Measurements from ENCODE around the gene CLOCK. TPM values are rescaled to one million over a fixed set of nuclear protein-coding genes. Genes with fewer than 3 reads are reported as not detected.
A peak's percentile ranks its signal among the peaks of the same experiment; 100 is the strongest.

The CLOCK gene
- polyA plus RNA-seq, 2 of the 4 experiments (the other 2 are of a cell fraction), result 6.6 to 14.2 TPM

- DNase-seq (ENCODE audit: low read depth in 1 of 2, low spot score in 1 of 2), result peak in 1 of 2 experiments; percentile 67
- POLR2A ChIA-PET, result no interaction called here
- Histone ChIP-seq H3K4me2 (peak overlapping the region; percentile 39), H3K4me3 (no peak overlapping the region), H3K9me3 (no peaks in the 10 kb centered on the region), H3K4me1 (peaks cover 12% of the 10 kb centered on the region), H3K27ac (peak overlapping the region; percentile 4 to 11; a peak in 2 of 6 replicates)
- CTCF ChIA-PET, result no interaction called here
- peak; percentile 24 to 66; a peak in 4 of 6 replicates for ATAC-seq
- FAIRE-seq, result no peak
- WGBS (ENCODE audit: missing lambda C conversion rate), result 20% methylated on average over 13 of the region's 13 CpGs
- TF ChIP-seq HOXB5 (CRISPR knock-in tag; IDR thresholded peaks at IDR 0.05) (no peak), CBX2 (IDR thresholded peaks at IDR 0.05; ENCODE audit: borderline replicate concordance, low read depth) (no peak), HEYL (CRISPR knock-in tag; IDR thresholded peaks at IDR 0.05) (no peak), NPAS2 (CRISPR knock-in tag; IDR thresholded peaks at IDR 0.05; ENCODE audit: borderline replicate concordance) (no peak), ZSCAN20 (CRISPR knock-in tag; IDR thresholded peaks at IDR 0.05) (no peak), EHF (CRISPR knock-in tag; IDR thresholded peaks at IDR 0.05) (no peak), MAZ (IDR thresholded peaks at IDR 0.05; ENCODE audit: borderline replicate concordance, low read depth, low read length) (no peak), PBX3 (IDR thresholded peaks at IDR 0.05) (no peak), CEBPB (IDR thresholded peaks at IDR 0.05) (no peak), ZC3H11A (IDR thresholded peaks at IDR 0.05) (no peak), ZNF302 (CRISPR knock-in tag; IDR thresholded peaks at IDR 0.05) (no peak), TFCP2L1 (CRISPR knock-in tag; IDR thresholded peaks at IDR 0.05) (no peak)
These were observed 167.9 kb downstream of the CLOCK start for GRCh38 chr4:55378617-55379467.

Small RNA genes within 50 kb of the gene (small RNA-seq; reads per million reads assigned to genes)
- 0 reads per million in 6 experiments for gene RF00019

Other genes with a start within 250 kb of the CLOCK start
- 11.1 and 14.1 TPM in 2 replicates for gene SRD5A3, start 200.7 kb downstream of the CLOCK start, polyA plus RNA-seq (2011; rRNA removed)
- gene SRD5A3, start 200.7 kb downstream of the CLOCK start, polyA plus RNA-seq (2017; fragmentation: RNase III; extraction: RNeasy Plus Mini Kit Qiagen cat#74134 plus additional on column Dnase treatment), result 5.7 to 6.2 TPM (median 5.9 TPM) in 3 replicates
- gene TMEM165, start 151.0 kb downstream of the CLOCK start, polyA plus RNA-seq (2011; rRNA removed), result 83.5 and 87.4 TPM in 2 replicates
- 43.6 to 54.4 TPM (median 52.6 TPM) in 3 replicates for gene TMEM165, start 151.0 kb downstream of the CLOCK start, polyA plus RNA-seq (2017; fragmentation: RNase III; extraction: RNeasy Plus Mini Kit Qiagen cat#74134 plus additional on column Dnase treatment)
- gene PDCL2, start 45.3 kb upstream of the CLOCK start, polyA plus RNA-seq (2011; rRNA removed), result not detected in 2 replicates
- not detected in 3 replicates for gene PDCL2, start 45.3 kb upstream of the CLOCK start, polyA plus RNA-seq (2017; fragmentation: RNase III; extraction: RNeasy Plus Mini Kit Qiagen cat#74134 plus additional on column Dnase treatment)
- 0.16 and 0.45 TPM in 2 replicates for gene NMU, start 89.4 kb upstream of the CLOCK start, polyA plus RNA-seq (2011; rRNA removed)
- gene NMU, start 89.4 kb upstream of the CLOCK start, polyA plus RNA-seq (2017; fragmentation: RNase III; extraction: RNeasy Plus Mini Kit Qiagen cat#74134 plus additional on column Dnase treatment), result 0.13 to 0.59 TPM (median 0.29 TPM) in 3 replicates